GM23248 (cell line): Measurements from ENCODE around the gene HOXB3.

ENCODE experiments used
- EZH2 ChIP-seq: fragments of 200-600 bp; sonication (generic); IDR thresholded peaks from 2 replicates; pipeline ENCODE4 v1.6.1; 2018; ENCODE audit warnings: antibody characterized with exemption, mild to moderate bottlenecking; ENCODE audit not compliant: insufficient read depth, poor library complexity, severe bottlenecking
- EZH2phosphoT487 ChIP-seq: fragments of 200-600 bp; sonication (generic); IDR thresholded peaks from 2 replicates; pipeline ENCODE4 v1.6.1; 2018; ENCODE audit warnings: antibody characterized with exemption, moderate library complexity, mild to moderate bottlenecking, low read depth; ENCODE audit not compliant: insufficient read depth

DNA sequence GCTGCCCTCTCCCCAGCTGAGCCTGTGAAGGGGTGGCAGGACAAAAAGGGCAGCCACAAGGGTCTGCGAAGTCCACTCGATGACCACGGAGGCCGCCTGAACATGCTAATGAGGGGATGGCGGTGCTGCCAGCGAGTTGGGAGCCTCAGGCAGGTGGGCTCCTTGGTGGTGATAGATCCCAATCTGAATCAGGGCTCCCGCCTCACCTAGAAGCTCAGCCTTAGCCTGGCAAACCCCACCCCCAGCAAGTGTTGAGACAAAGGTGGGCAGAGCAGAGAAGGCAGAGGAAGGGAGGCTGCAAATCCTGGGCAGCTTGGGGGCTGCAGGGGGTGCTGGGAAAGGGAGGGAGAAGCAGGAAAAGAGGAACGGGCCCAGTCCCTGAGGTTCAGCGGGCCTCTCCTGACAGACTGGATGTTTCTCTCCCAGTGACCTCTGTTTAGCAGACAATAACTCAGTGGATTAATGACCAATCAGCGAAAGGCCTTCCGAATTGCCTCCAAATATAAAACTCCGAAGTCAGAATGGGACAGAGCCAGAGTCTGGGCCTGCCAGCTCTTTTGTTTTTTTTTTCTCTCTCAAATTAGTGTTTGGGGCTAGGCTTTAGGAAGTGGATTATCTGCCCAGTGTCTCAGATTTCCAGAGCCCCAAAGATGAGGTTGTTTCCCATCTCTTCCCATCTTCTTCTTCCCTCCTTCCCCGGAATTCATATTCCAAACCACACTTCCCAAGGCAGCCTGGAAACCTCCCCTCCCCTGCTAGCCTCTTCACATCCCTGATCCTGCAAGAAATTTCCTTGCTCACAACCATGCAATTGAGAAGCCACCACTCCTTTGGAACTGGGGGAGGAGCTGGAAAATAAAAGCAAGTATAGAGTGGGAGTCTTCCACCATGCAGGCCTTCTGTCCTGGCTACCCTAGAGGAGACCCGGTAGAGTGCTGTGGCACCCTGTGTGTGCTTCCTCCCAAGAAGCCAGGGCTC is 29.9 kb downstream of the HOXB3 start:
- no peak for TF ChIP-seq EZH2
- TF ChIP-seq EZH2phosphoT487: no peak
